HEK293T (cell line): ENCODE data around the gene MED26.
A peak's percentile ranks its signal among the peaks of the same experiment; 100 is the strongest.
"Not testable (repeated sequence)": the region's sequence is repeated elsewhere in the genome, so short reads cannot be mapped to it uniquely, and the experiment has no call there.

Source experiments
- CTCF ChIA-PET: fragments of 350-600 bp; formaldehyde crosslinking; extraction: SDS; loops from one replicate; lab custom pipeline; 2021; ENCODE audit warnings: antibody characterized with exemption, inconsistent platforms; lab: Yijun Ruan, JAX
- POLR2A ChIA-PET: fragments of 350-600 bp; formaldehyde crosslinking; extraction: SDS; loops from one replicate; lab custom pipeline; 2020; ENCODE audit warnings: antibody characterized with exemption, inconsistent platforms; lab: Yijun Ruan, JAX
- DNase-seq: peaks from one replicate; pipeline ENCODE4 v3.0.0; 2012; ENCODE audit warnings: mixed read lengths; ENCODE audit errors: extremely low spot score
- ARNT ChIP-seq: fragments of 450-650 bp; IDR thresholded peaks from 2 replicates; pipeline ENCODE4 v1.6.1; 2017; ENCODE audit warnings: mild to moderate bottlenecking
- BHLHE40 ChIP-seq: fragments of 450-650 bp; IDR thresholded peaks from 2 replicates; pipeline ENCODE4 v1.6.1; 2016; ENCODE audit warnings: mild to moderate bottlenecking, moderate library complexity, borderline replicate concordance
- CTBP1 ChIP-seq: fragments of 450-650 bp; IDR thresholded peaks from 2 replicates; pipeline ENCODE4 v1.6.1; 2016; ENCODE audit warnings: borderline replicate concordance
- ELF4 ChIP-seq: fragments of 450-650 bp; IDR thresholded peaks from 2 replicates; pipeline ENCODE4 v1.6.1; 2017; ENCODE audit warnings: antibody characterized with exemption
- FOXA1 ChIP-seq: fragments of 450-650 bp; IDR thresholded peaks from 2 replicates; pipeline ENCODE4 v1.6.1; 2016; ENCODE audit warnings: mild to moderate bottlenecking
- FOXK2 ChIP-seq: fragments of 450-650 bp; IDR thresholded peaks from 2 replicates; pipeline ENCODE4 v1.6.1; 2016; ENCODE audit warnings: mild to moderate bottlenecking
- FOXM1 ChIP-seq: fragments of 450-650 bp; IDR thresholded peaks from 2 replicates; pipeline ENCODE4 v1.6.1; 2017; ENCODE audit warnings: mild to moderate bottlenecking, borderline replicate concordance
- HDGF ChIP-seq: fragments of 450-650 bp; IDR thresholded peaks from 2 replicates; pipeline ENCODE4 v1.6.1; 2017; ENCODE audit warnings: antibody characterized with exemption, borderline replicate concordance
- L3MBTL2 ChIP-seq: fragments of 450-650 bp; conservative IDR thresholded peaks from 2 replicates; pipeline ENCODE4 v1.6.1; 2016; ENCODE audit warnings: mild to moderate bottlenecking
- LEF1 ChIP-seq: fragments of 450-650 bp; IDR thresholded peaks from 2 replicates; pipeline ENCODE4 v1.6.1; 2017; ENCODE audit warnings: mild to moderate bottlenecking, borderline replicate concordance
- NFRKB ChIP-seq: fragments of 450-650 bp; IDR thresholded peaks from 2 replicates; pipeline ENCODE4 v1.6.1; 2016; ENCODE audit warnings: mild to moderate bottlenecking, moderate library complexity
- SP1 ChIP-seq: fragments of 450-650 bp; IDR thresholded peaks from 2 replicates; pipeline ENCODE4 v1.6.1; 2017
- SUZ12 ChIP-seq: fragments of 450-650 bp; IDR thresholded peaks from 2 replicates; pipeline ENCODE4 v1.6.1; 2016; ENCODE audit warnings: mild to moderate bottlenecking
- TARDBP ChIP-seq: fragments of 450-650 bp; IDR thresholded peaks from 2 replicates; pipeline ENCODE4 v1.6.1; 2016
- ZNF384 ChIP-seq: fragments of 450-650 bp; IDR thresholded peaks from 2 replicates; pipeline ENCODE4 v1.6.1; 2016
- TF ChIP-seq, protein P1 (sequence below): fragments of 450-650 bp; IDR thresholded peaks from 2 replicates; pipeline ENCODE4 v1.6.1; 2016

MED26 gene, protein sequence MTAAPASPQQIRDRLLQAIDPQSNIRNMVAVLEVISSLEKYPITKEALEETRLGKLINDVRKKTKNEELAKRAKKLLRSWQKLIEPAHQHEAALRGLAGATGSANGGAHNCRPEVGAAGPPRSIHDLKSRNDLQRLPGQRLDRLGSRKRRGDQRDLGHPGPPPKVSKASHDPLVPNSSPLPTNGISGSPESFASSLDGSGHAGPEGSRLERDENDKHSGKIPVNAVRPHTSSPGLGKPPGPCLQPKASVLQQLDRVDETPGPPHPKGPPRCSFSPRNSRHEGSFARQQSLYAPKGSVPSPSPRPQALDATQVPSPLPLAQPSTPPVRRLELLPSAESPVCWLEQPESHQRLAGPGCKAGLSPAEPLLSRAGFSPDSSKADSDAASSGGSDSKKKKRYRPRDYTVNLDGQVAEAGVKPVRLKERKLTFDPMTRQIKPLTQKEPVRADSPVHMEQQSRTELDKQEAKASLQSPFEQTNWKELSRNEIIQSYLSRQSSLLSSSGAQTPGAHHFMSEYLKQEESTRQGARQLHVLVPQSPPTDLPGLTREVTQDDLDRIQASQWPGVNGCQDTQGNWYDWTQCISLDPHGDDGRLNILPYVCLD

DNA sequence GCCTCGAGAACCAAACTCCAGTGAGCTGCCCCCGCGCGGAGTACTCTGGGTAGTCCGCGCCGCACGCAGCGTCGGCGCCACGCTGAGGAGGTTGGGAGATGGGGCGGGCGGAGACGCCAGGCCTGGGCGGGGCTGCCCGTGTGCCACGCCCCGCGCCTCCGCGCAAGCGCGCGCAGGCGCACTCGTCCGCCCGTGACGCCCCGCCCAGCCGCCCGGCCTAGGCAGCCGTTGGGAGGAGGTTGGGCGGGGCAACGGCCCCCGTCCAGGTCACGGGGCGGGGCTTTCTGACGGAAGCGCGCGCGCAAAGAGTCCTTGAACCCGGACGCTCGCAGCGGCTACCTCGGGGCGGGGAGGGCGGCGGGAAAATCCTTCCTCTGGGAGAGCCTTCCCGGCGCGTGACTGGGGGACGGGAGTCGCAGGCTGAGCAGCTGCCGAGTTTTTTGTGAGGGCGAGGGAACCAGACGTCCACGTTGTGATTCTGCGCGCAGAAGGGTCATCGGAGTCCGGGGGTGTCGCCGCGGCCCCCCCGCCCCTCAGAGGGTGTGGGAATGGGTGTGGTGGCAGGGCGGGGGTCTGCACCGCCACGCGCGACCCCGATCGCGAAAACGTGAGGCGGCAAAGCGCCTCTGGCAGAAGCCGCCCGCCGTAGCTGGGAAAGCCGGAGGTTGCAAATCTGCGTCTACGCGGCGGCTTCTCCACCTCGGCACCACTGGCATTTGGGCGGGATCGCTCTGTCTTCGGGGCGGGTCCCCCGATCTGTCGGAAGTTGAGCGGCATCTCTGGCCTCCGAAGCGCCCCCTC is at the start of gene MED26:
TSS of gene MED26 (minus strand) at position 22 of the 801 bp plus-strand sequence. CDS start 261 bp downstream, outside the sequence.
- POLR2A ChIA-PET: interaction anchor here (0.6 to 3.9 kb wide), 15 partner anchors 9 to 148 kb away, joined by 3 to 20 read pairs (median 3); partner anchors contain the start of genes SLC35E1, SMIM7 and TMEM38A
- no peak for TF ChIP-seq HDGF
- 0 out of 2 replicates have a peak, but pooled peaks have one; percentile 34 for TF ChIP-seq ARNT
- no peak for TF ChIP-seq LEF1
- peak; percentile 72 for TF ChIP-seq L3MBTL2
- DNase-seq: peak; percentile 99
- CTCF ChIA-PET: no interaction called here

DNA sequence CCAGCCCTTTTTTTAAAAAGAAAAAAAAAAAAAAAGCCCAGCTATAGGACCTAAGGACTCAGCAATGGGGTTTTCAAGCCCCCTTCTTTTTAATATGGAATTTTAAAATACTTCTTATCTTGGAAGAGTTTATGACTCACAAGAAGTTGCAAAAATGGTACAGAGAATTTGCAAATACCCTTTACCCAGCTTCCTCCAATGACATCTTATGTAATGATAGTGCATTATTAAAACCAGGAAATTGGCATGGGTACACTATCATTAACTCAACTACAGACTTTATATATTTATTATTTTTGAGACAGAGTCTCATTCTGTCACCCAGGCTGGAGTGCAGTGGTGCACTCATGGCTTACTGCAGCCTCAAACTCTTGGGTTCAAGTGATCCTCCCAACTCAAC is 49.1 kb upstream of the MED26 start:
- DNase-seq: no peak
- no peak for TF ChIP-seq LEF1
- TF ChIP-seq HDGF: no peak
- CTCF ChIA-PET: no interaction called here
- POLR2A ChIA-PET: no interaction called here

DNA sequence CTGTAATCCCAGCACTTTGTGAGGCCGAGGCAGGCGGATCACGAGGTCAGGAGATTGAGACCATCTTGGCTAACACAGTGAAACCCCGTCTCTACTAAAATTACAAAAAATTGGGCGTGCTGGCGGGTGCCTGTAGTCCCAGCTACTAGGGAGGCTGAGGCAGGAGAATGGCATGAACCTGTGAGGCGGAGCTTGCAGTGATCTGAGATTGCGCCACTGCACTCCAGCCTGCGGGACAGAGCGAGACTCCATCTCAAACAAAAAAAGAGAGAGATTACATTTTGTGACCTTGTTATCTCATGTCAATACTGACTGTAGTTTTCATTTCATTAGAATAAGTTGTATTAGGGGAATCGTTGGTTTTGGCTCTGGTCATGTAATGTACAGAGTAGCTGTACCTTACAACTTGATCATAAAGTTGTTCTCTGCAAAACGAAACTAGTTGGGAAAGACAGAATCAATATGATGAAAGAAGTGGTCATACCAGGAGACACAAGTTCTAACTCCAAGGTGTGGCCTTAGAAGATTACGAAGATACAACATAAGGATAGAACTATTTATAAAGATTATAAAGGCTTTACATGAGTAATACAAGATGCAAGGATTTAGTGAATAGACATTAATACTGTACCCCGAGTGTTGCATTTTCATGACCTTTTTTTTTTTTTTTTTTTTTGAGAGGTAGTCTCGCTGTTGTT is 48.2 kb upstream of the MED26 start:
- POLR2A ChIA-PET: no interaction called here
- TF ChIP-seq TARDBP (no peak), LEF1 (no peak), L3MBTL2 (no peak), CTBP1 (no peak), ARNT (no peak), SP1 (no peak), FOXK2 (no peak), BHLHE40 (no peak), SUZ12 (no peak), ZNF384 (no peak)
- TF ChIP-seq, protein P1, sequence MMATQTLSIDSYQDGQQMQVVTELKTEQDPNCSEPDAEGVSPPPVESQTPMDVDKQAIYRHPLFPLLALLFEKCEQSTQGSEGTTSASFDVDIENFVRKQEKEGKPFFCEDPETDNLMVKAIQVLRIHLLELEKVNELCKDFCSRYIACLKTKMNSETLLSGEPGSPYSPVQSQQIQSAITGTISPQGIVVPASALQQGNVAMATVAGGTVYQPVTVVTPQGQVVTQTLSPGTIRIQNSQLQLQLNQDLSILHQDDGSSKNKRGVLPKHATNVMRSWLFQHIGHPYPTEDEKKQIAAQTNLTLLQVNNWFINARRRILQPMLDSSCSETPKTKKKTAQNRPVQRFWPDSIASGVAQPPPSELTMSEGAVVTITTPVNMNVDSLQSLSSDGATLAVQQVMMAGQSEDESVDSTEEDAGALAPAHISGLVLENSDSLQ: no peak
- CTCF ChIA-PET: no interaction called here
- DNase-seq: no peak

DNA sequence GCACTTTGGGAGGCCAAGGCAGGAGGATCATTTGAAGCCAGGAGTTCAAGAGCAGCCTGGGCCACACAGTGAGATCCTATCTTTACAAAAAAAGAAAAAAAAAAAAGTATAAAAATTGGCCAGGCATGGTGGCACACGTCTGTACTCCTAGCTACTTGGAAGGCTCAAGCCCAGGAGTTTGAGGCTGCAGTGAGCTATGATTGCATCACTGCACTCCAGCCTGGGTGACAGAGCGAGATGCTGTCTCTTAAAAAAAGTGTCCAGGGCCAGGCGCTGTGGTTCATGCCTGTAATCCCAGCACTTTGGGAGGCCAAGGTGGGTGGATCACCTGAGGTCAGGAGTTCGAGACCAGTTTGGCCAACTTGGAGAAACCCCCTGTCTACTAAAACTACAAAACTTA is 45.8 kb upstream of the MED26 start:
- DNase-seq, CTCF ChIA-PET: not testable (repeated sequence)
- POLR2A ChIA-PET: interaction anchor here (0.7 to 2.8 kb wide), 2 partner anchors 13 to 46 kb away, joined by 3 to 12 read pairs; partner anchors contain the start of genes MED26 and TMEM38A

DNA sequence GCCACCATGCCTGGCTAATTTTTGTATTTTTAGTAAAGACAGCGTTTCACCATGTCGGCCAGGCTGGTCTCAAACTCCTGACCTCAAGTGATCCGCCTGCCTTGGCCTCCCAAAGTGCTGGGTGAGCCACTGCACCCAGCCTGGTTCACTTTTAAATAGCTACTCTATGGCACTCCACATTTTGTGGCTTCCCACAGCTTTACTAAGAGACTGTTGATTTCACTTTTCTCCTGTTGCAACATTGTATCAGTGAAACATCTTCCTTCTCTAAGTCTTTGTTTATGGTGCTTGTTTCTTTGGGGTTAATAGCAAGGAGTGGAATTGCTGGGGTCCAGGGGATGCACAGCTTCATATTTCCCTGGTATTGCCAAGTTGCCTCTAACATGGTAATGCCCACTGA is 45.2 kb upstream of the MED26 start:
- ChIA-PET POLR2A (interaction anchor here (0.7 to 2.8 kb wide), 3 partner anchors 12 to 45 kb away, joined by 3 to 12 read pairs (median 4); partner anchors contain the start of genes MED26 and TMEM38A), CTCF (no interaction called here)
- DNase-seq: no peak
- TF ChIP-seq FOXM1: no peak

DNA sequence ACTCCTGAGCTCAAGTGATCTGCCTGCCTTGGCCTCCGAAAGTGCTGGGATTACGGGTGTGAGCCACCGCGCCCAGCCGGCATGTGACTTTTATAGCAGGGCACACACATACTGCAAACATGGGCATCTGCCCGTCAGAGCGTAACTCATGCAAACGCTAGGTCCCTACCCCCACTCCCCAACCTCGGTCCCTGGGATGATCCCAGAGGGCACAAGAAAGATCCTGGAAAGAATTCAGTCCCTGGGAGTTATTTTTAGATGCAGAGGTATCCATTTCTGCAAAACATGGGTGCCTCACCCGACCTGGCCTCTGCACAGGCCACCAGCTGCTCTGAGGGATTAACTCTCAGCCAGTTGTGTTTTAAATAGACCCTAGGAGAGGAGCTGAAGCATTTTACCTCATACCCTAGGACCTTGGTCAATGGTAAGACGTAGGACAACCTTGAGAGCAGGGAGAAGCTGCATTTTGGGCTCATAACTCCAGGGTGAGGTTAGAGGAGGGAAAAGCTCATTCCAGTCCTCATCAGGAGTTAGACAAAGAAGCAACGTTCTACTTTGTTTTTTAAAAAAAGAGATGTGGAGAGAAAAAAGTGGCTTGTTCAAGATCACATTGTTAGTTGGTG is 43.8 kb upstream of the MED26 start:
- TF ChIP-seq, protein P1: no peak
- TF ChIP-seq SUZ12: no peak
- TF ChIP-seq ELF4: no peak
- TF ChIP-seq HDGF: no peak
- TF ChIP-seq FOXA1: no peak
- no peak for TF ChIP-seq ZNF384
- TF ChIP-seq FOXK2: no peak
- TF ChIP-seq CTBP1: no peak
- TF ChIP-seq LEF1: no peak
- TF ChIP-seq L3MBTL2: no peak
- no peak for TF ChIP-seq BHLHE40
- TF ChIP-seq FOXM1: no peak
- no peak for TF ChIP-seq SP1
- TF ChIP-seq TARDBP: no peak
- TF ChIP-seq ARNT: no peak
- TF ChIP-seq NFRKB: no peak
- ChIA-PET CTCF (no interaction called here), POLR2A (interaction anchor here (1.1 to 2.8 kb wide), 3 partner anchors 11 to 12 kb away, joined by 3 to 12 read pairs (median 4); partner anchors contain the start of gene TMEM38A)
- no peak for DNase-seq
